ENCODE data around the gene TXNDC12.
"Not testable (repeated sequence)": the region's sequence is repeated elsewhere in the genome, so short reads cannot be mapped to it uniquely, and the experiment has no call there.

TXNDC12 gene

GRCh38 chr1:52045666-52046195 lies 9.3 kb downstream of the TXNDC12 start:
- not testable (repeated sequence) for DNase-seq (ENCODE audit: low spot score)

- no peak for DNase-seq (ENCODE audit: low spot score)
Measured at GRCh38 chr1:52045236-52045635, 9.8 kb downstream of the TXNDC12 start.

GRCh38 chr1:52041551-52042185 lies 13.3 kb downstream of the TXNDC12 start:
- no peak for DNase-seq (ENCODE audit: low spot score)

- DNase-seq (ENCODE audit: low spot score), result no peak
Measured at GRCh38 chr1:52037909-52038308, 17.1 kb downstream of the TXNDC12 start.

GRCh38 chr1:52037402-52037814 lies 17.6 kb downstream of the TXNDC12 start:
- peak; percentile 21 for DNase-seq (ENCODE audit: low spot score)

GRCh38 chr1:52034050-52034384 lies 21.0 kb downstream of the TXNDC12 start:
- no peak for DNase-seq (ENCODE audit: low spot score)

GRCh38 chr1:52033190-52034049 lies 21.6 kb downstream of the TXNDC12 start, which contains the start of gene KTI12:
KTI12 (minus strand) TSS chr1:52033810; CDS start chr1:52033761, 49 bp downstream.
- peak; percentile 89 for DNase-seq (ENCODE audit: low spot score)

GRCh38 chr1:52032785-52033131 lies 22.2 kb downstream of the TXNDC12 start:
- DNase-seq (ENCODE audit: low spot score), result peak; percentile 61

- peak; percentile 17 for DNase-seq (ENCODE audit: low spot score)
Measured at GRCh38 chr1:52032124-52032784, 22.7 kb downstream of the TXNDC12 start.

GRCh38 chr1:52028839-52029238 lies 26.2 kb downstream of the TXNDC12 start:
- DNase-seq (ENCODE audit: low spot score), result not testable (repeated sequence)

GRCh38 chr1:52028328-52028727 lies 26.7 kb downstream of the TXNDC12 start:
- DNase-seq (ENCODE audit: low spot score), result no peak

- DNase-seq (ENCODE audit: low spot score), result no peak
Measured at GRCh38 chr1:52026278-52026677, 28.7 kb downstream of the TXNDC12 start.

GRCh38 chr1:52022133-52022532 lies 32.9 kb downstream of the TXNDC12 start:
- DNase-seq (ENCODE audit: low spot score), result no peak

- DNase-seq (ENCODE audit: low spot score), result no peak
Measured at GRCh38 chr1:52008071-52008809, 46.8 kb downstream of the TXNDC12 start.

GRCh38 chr1:52007215-52008002 lies 47.6 kb downstream of the TXNDC12 start:
- no peak for DNase-seq (ENCODE audit: low spot score)

GRCh38 chr1:52006081-52006553 lies 48.9 kb downstream of the TXNDC12 start:
- not testable (repeated sequence) for DNase-seq (ENCODE audit: low spot score)

- DNase-seq (ENCODE audit: low spot score), result peak; percentile 50
Measured at GRCh38 chr1:52005548-52005947, 49.4 kb downstream of the TXNDC12 start.

GRCh38 chr1:52003877-52004276 lies 51.1 kb downstream of the TXNDC12 start:
- DNase-seq (ENCODE audit: low spot score), result no peak

- DNase-seq (ENCODE audit: low spot score), result peak; percentile 82
Measured at GRCh38 chr1:52002038-52002917, 52.7 kb downstream of the TXNDC12 start.

GRCh38 chr1:51998701-51999100 lies 56.3 kb downstream of the TXNDC12 start:
- DNase-seq (ENCODE audit: low spot score), result no peak

Measured in AG08396 (cell line).